ENCODE results near the gene ARHGAP19.
A peak's percentile ranks its signal among the peaks of the same experiment; 100 is the strongest.

ARHGAP19 gene

DNA sequence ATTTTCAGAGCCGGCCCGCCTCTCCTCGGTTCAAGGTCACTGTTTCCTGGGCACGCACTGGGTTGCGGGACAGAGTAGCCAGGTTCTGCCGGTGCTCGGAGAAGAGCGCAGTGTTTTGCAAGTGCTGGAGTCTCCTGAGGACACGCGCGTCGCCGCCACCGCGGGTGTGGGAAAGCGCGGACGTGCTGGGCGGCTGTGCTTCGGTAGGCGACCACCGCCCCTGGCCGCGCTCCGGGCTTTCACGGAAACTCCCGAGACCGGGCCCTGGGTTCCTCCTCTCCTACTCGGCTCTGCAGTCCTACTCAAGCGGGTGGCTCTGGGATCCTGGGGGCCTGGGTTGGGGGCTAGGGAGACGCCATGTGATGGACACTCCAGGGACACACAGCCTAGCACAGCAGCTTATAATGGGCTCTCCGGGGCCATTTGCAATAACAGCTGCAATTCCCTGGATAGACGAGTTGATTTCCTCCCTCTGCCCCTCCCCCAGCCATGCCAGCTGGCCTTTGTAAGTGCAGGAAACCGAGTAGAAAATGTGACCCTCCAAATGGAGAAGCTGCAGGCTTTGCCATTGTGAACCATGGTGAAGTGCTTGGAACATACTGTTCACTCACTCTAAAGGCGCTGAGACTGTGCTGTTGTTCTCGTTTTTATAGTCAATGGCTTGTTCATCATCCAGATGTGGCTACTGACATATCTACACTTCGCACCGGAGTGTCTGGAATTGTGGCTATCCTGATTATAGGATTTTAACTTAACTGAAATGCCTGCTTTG is 28.8 kb upstream of the ARHGAP19 start:
- Histone ChIP-seq H3K18ac (ENCODE audit: low read length) (peak overlapping the region; percentile 89), H3K27me3 (ENCODE audit: control insufficient read depth in 3 of 3, insufficient read depth in 3 of 3, low read depth in 1 of 3, low read length in 3 of 3) (peaks cover 10 to 39% (median 28%) of the 10 kb centered on the region in 3 experiments), H3K4me2 (ENCODE audit: insufficient read depth, low read length, poor library complexity, severe bottlenecking) (peak overlapping the region; percentile 47), H2BK5ac (ENCODE audit: low read length) (peak overlapping the region; percentile 27), H3K9me3 (replicated peaks in 1 of 2; ENCODE audit: control insufficient read depth in 2 of 2, insufficient read depth in 1 of 2, low read depth in 1 of 2, low read length in 2 of 2) (peaks cover 0 to 3% of the 10 kb centered on the region in 2 donors), H4K8ac (ENCODE audit: low read depth, low read length) (no peak overlapping the region), H3K36me3 (replicated peaks in 1 of 2; ENCODE audit: control insufficient read depth in 2 of 2, insufficient read depth in 2 of 2, low read length in 2 of 2) (no peaks in the 10 kb centered on the region), H2AFZ (ENCODE audit: low read length) (peak overlapping the region; percentile 77), H4K91ac (ENCODE audit: low read depth, low read length, poor library complexity) (no peak overlapping the region), H2BK15ac (ENCODE audit: low read length) (no peak overlapping the region), H3K4me1 (ENCODE audit: control insufficient read depth in 2 of 2, insufficient read depth in 1 of 2, low read depth in 1 of 2, low read length in 2 of 2) (peaks cover 8 to 16% of the 10 kb centered on the region in 2 donors), H3K27ac (replicated peaks; ENCODE audit: low read length) (no peak overlapping the region), H2BK12ac (ENCODE audit: low read length) (no peak overlapping the region), H3K9ac (ENCODE audit: low read depth, low read length, poor library complexity) (peak overlapping the region; percentile 64), H3K23ac (ENCODE audit: low read depth, low read length, poor library complexity) (no peak overlapping the region), H3K79me1 (ENCODE audit: low read depth, low read length) (no peaks in the 10 kb centered on the region), H3K14ac (ENCODE audit: low read length) (no peak overlapping the region), H3K4me3 (ENCODE audit: low read length in 2 of 2) (peak overlapping the region; percentile 6 to 15), H3K4ac (ENCODE audit: low read length) (no peak overlapping the region), H2AK5ac (ENCODE audit: low read depth, low read length) (peak overlapping the region; percentile 87), H2BK120ac (ENCODE audit: low read depth, low read length) (no peak overlapping the region)
- DNase-seq (ENCODE audit: low spot score) = no peak
- no CpG with 5 or more reads among the region's 38 CpGs for WGBS, 2 donors (ENCODE audit: extremely low coverage in 2 of 2, insufficient read length in 2 of 2, insufficient replicate concordance in 1 of 2)

DNA sequence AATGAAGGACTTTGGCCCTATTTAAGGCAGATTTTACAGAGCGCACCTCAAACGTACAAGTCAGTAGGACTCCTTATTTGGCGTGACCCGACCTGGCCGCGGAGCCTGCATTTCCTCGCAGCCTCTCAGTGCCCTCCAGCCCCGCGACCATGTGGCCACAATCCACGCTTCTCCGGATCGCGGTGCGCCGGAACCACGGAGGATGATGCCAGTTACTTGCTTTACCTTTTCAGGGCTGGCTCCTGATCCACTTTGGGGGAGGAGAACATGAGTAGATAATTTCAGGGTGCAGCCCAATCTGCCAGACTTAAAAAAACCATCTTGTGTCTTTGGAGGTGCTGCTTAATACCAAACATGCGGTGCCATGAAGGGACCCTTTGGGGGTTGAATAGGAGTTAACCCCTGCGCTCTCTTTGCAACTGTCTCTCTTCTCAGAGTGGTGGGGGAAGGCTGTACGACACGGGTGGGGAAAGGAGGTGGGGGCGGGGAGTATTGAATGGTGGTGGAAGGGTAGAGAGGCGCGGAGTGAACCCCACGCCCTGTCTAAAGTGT is 28.1 kb upstream of the ARHGAP19 start:
- DNase-seq (ENCODE audit: low spot score) = no peak
- no peak overlapping the region for H3K14ac ChIP-seq (ENCODE audit: low read length)

DNA sequence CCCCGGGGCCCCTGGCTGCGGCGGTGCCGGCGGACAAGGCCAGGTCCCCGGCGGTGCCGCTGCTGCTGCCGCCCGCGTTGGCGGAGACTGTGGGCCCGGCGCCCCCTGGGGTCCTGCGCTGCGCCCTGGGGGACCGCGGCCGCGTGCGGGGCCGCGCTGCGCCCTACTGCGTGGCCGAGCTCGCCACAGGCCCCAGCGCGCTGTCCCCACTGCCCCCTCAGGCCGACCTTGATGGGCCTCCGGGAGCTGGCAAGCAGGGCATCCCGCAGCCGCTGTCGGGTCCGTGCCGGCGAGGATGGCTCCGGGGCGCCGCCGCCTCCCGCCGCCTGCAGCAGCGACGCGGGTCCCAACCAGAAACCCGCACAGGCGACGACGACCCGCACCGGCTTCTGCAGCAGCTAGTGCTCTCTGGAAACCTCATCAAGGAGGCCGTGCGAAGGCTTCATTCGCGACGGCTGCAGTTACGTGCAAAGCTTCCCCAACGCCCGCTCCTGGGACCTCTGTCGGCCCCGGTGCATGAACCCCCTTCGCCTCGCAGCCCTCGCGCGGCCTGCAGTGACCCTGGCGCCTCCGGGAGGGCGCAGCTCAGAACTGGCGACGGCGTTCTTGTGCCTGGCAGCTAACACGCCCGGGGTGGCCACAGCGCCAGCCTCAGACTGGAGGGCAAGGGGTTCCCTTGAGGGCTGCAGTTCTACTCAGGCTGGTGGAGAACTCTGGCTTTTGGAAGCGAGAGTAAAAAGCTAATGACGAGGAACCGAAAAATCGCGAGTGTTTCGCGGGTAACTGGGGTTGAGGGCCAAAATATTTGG is 27.4 kb upstream of the ARHGAP19 start:
- H3K18ac ChIP-seq (ENCODE audit: low read length) = peak overlapping the region; percentile 85
- H2BK15ac ChIP-seq (ENCODE audit: low read length) = peak overlapping the region; percentile 92
- peaks cover 10 to 49% (median 28%) of the 10 kb centered on the region in 3 experiments for H3K27me3 ChIP-seq (ENCODE audit: control insufficient read depth in 3 of 3, insufficient read depth in 3 of 3, low read depth in 1 of 3, low read length in 3 of 3)
- peaks cover 0 to 3% of the 10 kb centered on the region in 2 donors for H3K9me3 ChIP-seq (replicated peaks in 1 of 2; ENCODE audit: control insufficient read depth in 2 of 2, insufficient read depth in 1 of 2, low read depth in 1 of 2, low read length in 2 of 2)
- peak overlapping the region; percentile 86 for H3K4me2 ChIP-seq (ENCODE audit: insufficient read depth, low read length, poor library complexity, severe bottlenecking)
- H2AK5ac ChIP-seq (ENCODE audit: low read depth, low read length) = no peak overlapping the region
- no peak overlapping the region for H3K4ac ChIP-seq (ENCODE audit: low read length)
- H3K27ac ChIP-seq (replicated peaks; ENCODE audit: low read length) = no peak overlapping the region
- peak overlapping the region; percentile 85 to 96 for H3K4me3 ChIP-seq (ENCODE audit: low read length in 2 of 2)
- no peak overlapping the region for H4K91ac ChIP-seq (ENCODE audit: low read depth, low read length, poor library complexity)
- H2BK5ac ChIP-seq (ENCODE audit: low read length) = no peak overlapping the region
- no peaks in the 10 kb centered on the region for H3K36me3 ChIP-seq (replicated peaks in 1 of 2; ENCODE audit: control insufficient read depth in 2 of 2, insufficient read depth in 2 of 2, low read length in 2 of 2)
- H2BK120ac ChIP-seq (ENCODE audit: low read depth, low read length) = no peak overlapping the region
- no peak overlapping the region for H2BK12ac ChIP-seq (ENCODE audit: low read length)
- no peaks in the 10 kb centered on the region for H3K79me1 ChIP-seq (ENCODE audit: low read depth, low read length)
- no peak overlapping the region for H3K14ac ChIP-seq (ENCODE audit: low read length)
- WGBS, 2 donors (ENCODE audit: extremely low coverage in 2 of 2, insufficient read length in 2 of 2, insufficient replicate concordance in 1 of 2) = no CpG with 5 or more reads among the region's 83 CpGs
- H4K8ac ChIP-seq (ENCODE audit: low read depth, low read length) = no peak overlapping the region
- peak overlapping the region; percentile 100 for H2AFZ ChIP-seq (ENCODE audit: low read length)
- H3K9ac ChIP-seq (ENCODE audit: low read depth, low read length, poor library complexity) = peak overlapping the region; percentile 70
- peaks cover 8 to 16% of the 10 kb centered on the region in 2 donors for H3K4me1 ChIP-seq (ENCODE audit: control insufficient read depth in 2 of 2, insufficient read depth in 1 of 2, low read depth in 1 of 2, low read length in 2 of 2)
- peak; percentile 54 for DNase-seq (ENCODE audit: low spot score)
- peak overlapping the region; percentile 34 for H3K23ac ChIP-seq (ENCODE audit: low read depth, low read length, poor library complexity)

More for the DNA sequence above, 28.1 kb upstream of the ARHGAP19 start:
- no peaks in the 10 kb centered on the region for H3K79me1 ChIP-seq (ENCODE audit: low read depth, low read length)
- H3K27ac ChIP-seq (replicated peaks; ENCODE audit: low read length) = no peak overlapping the region
- H3K4me2 ChIP-seq (ENCODE audit: insufficient read depth, low read length, poor library complexity, severe bottlenecking) = peak overlapping the region; percentile 86
- no peaks in the 10 kb centered on the region for H3K36me3 ChIP-seq (replicated peaks in 1 of 2; ENCODE audit: control insufficient read depth in 2 of 2, insufficient read depth in 2 of 2, low read length in 2 of 2)
- peak overlapping the region; percentile 87 for H2AK5ac ChIP-seq (ENCODE audit: low read depth, low read length)
- no peak overlapping the region for H3K9ac ChIP-seq (ENCODE audit: low read depth, low read length, poor library complexity)
- no peak overlapping the region for H2BK12ac ChIP-seq (ENCODE audit: low read length)
- no peak overlapping the region for H3K23ac ChIP-seq (ENCODE audit: low read depth, low read length, poor library complexity)
- H3K27me3 ChIP-seq (ENCODE audit: control insufficient read depth in 3 of 3, insufficient read depth in 3 of 3, low read depth in 1 of 3, low read length in 3 of 3) = peaks cover 10 to 46% (median 28%) of the 10 kb centered on the region in 3 experiments
- peak overlapping the region; percentile 100 for H2AFZ ChIP-seq (ENCODE audit: low read length)
- H3K4me3 ChIP-seq (ENCODE audit: low read length in 2 of 2) = peak overlapping the region; percentile 85 to 96
- peak overlapping the region; percentile 89 for H3K18ac ChIP-seq (ENCODE audit: low read length)
- H4K8ac ChIP-seq (ENCODE audit: low read depth, low read length) = no peak overlapping the region
- peak overlapping the region; percentile 27 for H2BK5ac ChIP-seq (ENCODE audit: low read length)
- H2BK120ac ChIP-seq (ENCODE audit: low read depth, low read length) = no peak overlapping the region
- WGBS, 2 donors (ENCODE audit: extremely low coverage in 2 of 2, insufficient read length in 2 of 2, insufficient replicate concordance in 1 of 2) = no CpG with 5 or more reads among the region's 24 CpGs
- H3K4ac ChIP-seq (ENCODE audit: low read length) = no peak overlapping the region
- H3K4me1 ChIP-seq (ENCODE audit: control insufficient read depth in 2 of 2, insufficient read depth in 1 of 2, low read depth in 1 of 2, low read length in 2 of 2) = peaks cover 8 to 16% of the 10 kb centered on the region in 2 donors
- H2BK15ac ChIP-seq (ENCODE audit: low read length) = no peak overlapping the region
- no peak overlapping the region for H4K91ac ChIP-seq (ENCODE audit: low read depth, low read length, poor library complexity)
- peaks cover 0 to 3% of the 10 kb centered on the region in 2 donors for H3K9me3 ChIP-seq (replicated peaks in 1 of 2; ENCODE audit: control insufficient read depth in 2 of 2, insufficient read depth in 1 of 2, low read depth in 1 of 2, low read length in 2 of 2)

All from neuronal stem cell (in vitro differentiated cells).